Measurements from ENCODE around the gene KBTBD6.

KBTBD6 gene

DNA sequence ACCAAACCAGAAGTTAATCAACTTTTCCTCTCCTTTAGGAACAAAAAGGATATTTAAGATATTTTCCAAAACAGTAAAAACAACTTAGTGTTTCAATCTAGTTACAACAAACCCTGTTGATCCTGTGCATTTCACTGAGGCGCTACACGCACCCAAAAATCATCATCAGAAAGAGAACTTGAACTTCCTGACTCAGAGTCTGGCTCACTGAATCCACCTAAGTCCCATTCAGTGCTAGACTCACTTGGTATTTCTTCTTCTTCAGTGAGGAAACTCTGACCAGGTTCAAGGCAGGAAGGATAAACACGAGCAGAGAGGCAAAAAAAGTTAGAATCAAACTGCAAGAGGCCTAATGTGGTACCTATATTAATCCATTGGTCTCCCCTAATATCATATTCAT lies 2.2 kb downstream of the KBTBD6 start:
- DNase-seq, result no peak
- TF ChIP-seq, protein P1, sequence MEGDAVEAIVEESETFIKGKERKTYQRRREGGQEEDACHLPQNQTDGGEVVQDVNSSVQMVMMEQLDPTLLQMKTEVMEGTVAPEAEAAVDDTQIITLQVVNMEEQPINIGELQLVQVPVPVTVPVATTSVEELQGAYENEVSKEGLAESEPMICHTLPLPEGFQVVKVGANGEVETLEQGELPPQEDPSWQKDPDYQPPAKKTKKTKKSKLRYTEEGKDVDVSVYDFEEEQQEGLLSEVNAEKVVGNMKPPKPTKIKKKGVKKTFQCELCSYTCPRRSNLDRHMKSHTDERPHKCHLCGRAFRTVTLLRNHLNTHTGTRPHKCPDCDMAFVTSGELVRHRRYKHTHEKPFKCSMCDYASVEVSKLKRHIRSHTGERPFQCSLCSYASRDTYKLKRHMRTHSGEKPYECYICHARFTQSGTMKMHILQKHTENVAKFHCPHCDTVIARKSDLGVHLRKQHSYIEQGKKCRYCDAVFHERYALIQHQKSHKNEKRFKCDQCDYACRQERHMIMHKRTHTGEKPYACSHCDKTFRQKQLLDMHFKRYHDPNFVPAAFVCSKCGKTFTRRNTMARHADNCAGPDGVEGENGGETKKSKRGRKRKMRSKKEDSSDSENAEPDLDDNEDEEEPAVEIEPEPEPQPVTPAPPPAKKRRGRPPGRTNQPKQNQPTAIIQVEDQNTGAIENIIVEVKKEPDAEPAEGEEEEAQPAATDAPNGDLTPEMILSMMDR (IDR thresholded peaks at IDR 0.05), result no peak
- Histone ChIP-seq H3K4me3 (no peak overlapping the region), H3K9me3 (no peaks in the 10 kb centered on the region), H3K27me3 (no peaks in the 10 kb centered on the region), H3K36me3 (peaks cover 0 to 4% (median 0%) of the 10 kb centered on the region in 3 donors), H3K4me1 (peaks cover 0 to 45% (median 16%) of the 10 kb centered on the region in 4 donors), H3K27ac (no peak overlapping the region)
- intact Hi-C loops (cut with DNase I; ENCODE audit: low total_unique reads), result loop anchor here (5.0 kb wide), 1 partner anchor 78 kb away; no protein-coding TSS in a partner anchor

DNA sequence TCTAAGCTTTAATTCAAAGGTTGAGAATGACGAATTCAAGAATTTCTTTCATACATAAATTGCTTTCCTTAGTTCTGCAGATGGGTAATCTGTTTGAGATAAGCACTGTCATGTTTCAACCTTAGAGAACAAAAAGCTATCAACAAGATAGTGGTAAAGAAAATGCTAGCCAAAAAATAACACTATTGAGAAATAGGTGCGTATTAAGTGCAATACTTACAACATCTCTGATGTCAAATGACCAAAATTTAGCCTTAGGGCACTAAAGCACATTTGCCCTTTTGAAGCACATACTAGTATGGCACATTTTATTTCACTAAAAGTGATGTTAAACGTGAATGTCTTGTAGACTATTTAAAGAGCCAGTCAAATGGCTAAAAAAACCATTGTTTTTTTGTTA lies 4.9 kb downstream of the KBTBD6 start:
- no peaks in the 10 kb centered on the region for H3K27me3 ChIP-seq
- TF ChIP-seq, protein P1 (IDR thresholded peaks at IDR 0.05), result no peak
- intact Hi-C loops (cut with DNase I; ENCODE audit: low total_unique reads), result no loop called here
- H3K4me3 ChIP-seq, result no peak overlapping the region
- H3K27ac ChIP-seq, result no peak overlapping the region
- H3K9me3 ChIP-seq, result no peaks in the 10 kb centered on the region
- H3K36me3 ChIP-seq, result peaks cover 0 to 4% (median 0%) of the 10 kb centered on the region in 3 donors
- DNase-seq, result no peak
- H3K4me1 ChIP-seq, result peaks cover 0 to 45% (median 16%) of the 10 kb centered on the region in 4 donors

DNA sequence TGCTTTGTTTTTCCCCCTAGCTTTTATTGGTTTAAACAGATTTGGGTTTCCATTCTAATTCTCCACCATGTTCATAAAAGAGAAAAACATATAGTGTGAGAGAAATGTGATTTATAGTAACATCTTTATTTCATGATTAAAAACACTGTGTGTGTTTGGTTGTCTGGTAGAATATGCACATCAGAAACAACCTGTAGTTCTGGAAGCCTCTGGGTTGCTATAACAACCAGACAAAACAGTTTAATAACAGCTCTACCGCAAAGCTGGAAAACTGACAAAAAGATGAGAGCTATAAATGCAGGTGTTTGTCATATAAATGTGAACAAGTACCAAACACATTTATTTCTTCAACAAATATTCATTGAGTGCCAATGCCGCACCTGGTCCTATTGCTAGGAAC lies 9.8 kb downstream of the KBTBD6 start:
- DNase-seq, result no peak

DNA sequence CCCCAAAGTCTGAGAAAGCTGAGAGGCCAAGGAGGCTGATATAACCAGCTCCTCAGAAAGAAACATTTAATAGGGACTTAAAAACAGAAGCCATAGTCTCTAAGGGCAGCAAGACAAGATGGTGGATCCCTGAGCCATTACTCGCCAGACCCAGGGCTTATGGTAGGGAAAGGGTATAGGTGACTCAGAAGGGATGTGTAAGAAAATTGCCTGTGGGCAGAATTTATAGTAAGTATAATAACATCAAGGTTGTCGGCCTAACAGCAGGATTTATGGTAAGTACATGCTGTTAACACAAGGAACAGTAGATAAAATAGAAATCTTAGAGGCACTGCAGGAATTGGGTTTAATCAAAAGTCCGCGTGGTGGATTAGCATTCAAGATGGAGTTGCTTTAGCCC lies 14.7 kb downstream of the KBTBD6 start:
- Histone ChIP-seq H3K4me1 (no peaks in the 10 kb centered on the region), H3K4me3 (no peak overlapping the region), H3K36me3 (no peaks in the 10 kb centered on the region), H3K9me3 (no peaks in the 10 kb centered on the region), H3K27me3 (no peaks in the 10 kb centered on the region), H3K27ac (no peak overlapping the region)
- TF ChIP-seq, protein P1 (IDR thresholded peaks at IDR 0.05), result no peak
- intact Hi-C loops (cut with DNase I; ENCODE audit: low total_unique reads), result no loop called here
- no peak for DNase-seq

More for the DNA sequence above, 9.8 kb downstream of the KBTBD6 start:
- H3K4me3 ChIP-seq, result no peak overlapping the region
- no peaks in the 10 kb centered on the region for H3K9me3 ChIP-seq
- TF ChIP-seq, protein P1 (IDR thresholded peaks at IDR 0.05), result no peak
- intact Hi-C loops (cut with DNase I; ENCODE audit: low total_unique reads), result no loop called here
- peaks cover 0 to 4% (median 0%) of the 10 kb centered on the region in 3 donors for H3K36me3 ChIP-seq
- no peak overlapping the region for H3K27ac ChIP-seq
- H3K4me1 ChIP-seq, result peaks cover 0 to 3% (median 0%) of the 10 kb centered on the region in 4 donors
- H3K27me3 ChIP-seq, result no peaks in the 10 kb centered on the region

DNA sequence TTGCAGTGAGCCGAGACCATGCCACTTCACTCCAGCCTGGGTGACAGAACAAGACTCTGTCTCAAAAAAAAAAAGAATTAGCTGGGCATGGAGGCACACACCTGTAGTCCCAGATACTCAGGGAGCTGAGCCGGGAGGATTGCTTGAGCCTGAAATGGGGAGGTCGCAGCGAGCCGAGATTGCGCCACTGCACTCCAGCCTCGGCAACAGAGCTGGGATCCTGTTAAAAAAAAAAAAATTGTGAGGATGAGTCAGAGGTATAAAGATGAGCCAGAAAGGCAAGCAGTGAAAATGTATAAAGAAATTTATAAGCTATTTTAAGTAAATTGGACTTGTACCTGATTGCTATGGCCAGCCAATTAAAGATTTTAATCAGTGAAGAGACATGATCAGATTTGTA lies 21.1 kb downstream of the KBTBD6 start:
- Histone ChIP-seq H3K4me3 (no peak overlapping the region), H3K9me3 (no peaks in the 10 kb centered on the region), H3K4me1 (no peaks in the 10 kb centered on the region), H3K27me3 (no peaks in the 10 kb centered on the region), H3K36me3 (no peaks in the 10 kb centered on the region), H3K27ac (no peak overlapping the region)
- no peak for DNase-seq
- TF ChIP-seq, protein P1 (IDR thresholded peaks at IDR 0.05), result no peak
- intact Hi-C loops (cut with DNase I; ENCODE audit: low total_unique reads), result no loop called here

DNA sequence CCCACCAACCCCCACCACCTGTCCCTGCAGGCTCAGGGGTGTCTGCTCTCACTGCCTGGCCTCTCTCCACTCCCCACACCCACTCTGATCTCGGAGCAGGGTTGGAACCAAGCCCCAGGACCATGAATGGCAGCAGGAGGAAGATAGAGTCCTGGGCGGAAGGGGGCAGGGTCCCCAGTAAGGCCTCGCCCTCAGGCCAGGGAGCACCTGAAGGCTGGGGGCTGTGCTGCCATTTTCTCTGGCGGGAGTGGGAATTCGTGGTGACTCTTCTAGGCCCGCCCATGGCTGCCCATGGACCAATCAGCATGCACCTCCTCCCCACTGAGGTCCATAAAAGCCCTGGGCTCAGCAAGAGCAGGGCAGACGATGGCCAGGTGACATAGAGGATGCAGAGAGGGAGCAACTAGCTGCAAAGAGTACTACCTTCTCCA lies 25.0 kb downstream of the KBTBD6 start:
- TF ChIP-seq, protein P1 (IDR thresholded peaks at IDR 0.05), result no peak
- Histone ChIP-seq H3K4me1 (no peaks in the 10 kb centered on the region), H3K4me3 (no peak overlapping the region), H3K27ac (no peak overlapping the region), H3K36me3 (no peaks in the 10 kb centered on the region), H3K27me3 (no peaks in the 10 kb centered on the region), H3K9me3 (no peaks in the 10 kb centered on the region)
- no peak for DNase-seq
- intact Hi-C loops (cut with DNase I; ENCODE audit: low total_unique reads), result no loop called here

Measured in tibial artery (tissue), 4 donors.